ENCODE measurements around the gene PRRT4.
A peak's percentile ranks its signal among the peaks of the same experiment; 100 is the strongest.

Gene PRRT4

DNA sequence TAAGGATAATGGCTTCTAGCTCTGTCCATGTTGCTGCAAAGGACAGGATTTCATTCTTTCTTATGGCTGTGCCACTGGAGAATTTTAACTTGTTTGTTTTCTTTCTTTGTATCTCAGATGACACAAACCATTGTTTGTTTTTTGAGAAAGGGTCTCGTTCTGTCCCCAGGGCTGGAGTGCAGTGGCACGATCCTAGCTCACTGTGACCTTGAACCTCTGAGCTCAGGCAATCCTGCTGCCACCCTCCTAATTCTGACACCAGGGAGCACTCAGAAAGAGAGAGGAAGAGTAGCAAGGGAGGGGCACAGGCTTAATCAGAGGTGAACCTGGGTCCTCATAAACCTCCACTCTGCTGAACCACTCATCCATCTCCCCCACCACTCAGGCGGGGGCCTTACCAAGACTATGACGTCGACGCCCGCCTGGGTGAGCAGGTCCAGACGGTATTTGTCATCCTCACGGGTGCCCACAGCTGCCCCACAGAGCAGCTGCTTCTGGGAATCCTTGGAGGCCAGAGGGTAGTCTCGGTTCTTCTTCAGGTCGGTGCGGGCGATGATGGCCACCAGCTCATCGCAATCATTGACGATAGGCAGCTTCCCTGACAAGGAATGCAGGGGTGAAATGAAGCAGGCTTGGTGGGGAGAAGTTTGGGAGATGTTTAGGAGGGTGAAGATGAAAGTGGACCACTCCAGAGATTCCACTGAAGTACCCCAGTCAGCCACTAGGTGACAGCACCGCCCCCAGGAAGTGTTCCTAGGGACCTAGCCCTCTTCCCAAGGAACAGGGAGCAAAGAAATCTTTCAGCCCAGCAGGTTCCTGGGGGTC lies 36.7 kb upstream of the PRRT4 start:
- Mint-ChIP-seq H3K36me3 (ENCODE audit: low read depth) (peaks cover 16% of the 10 kb centered on the region), H3K27me3 (ENCODE audit: low read depth) (no peaks in the 10 kb centered on the region), H3K4me3 (no peak overlapping the region), H3K27ac (no peak overlapping the region), H3K4me1 (peaks cover 7% of the 10 kb centered on the region), H3K9me3 (no peaks in the 10 kb centered on the region)
- TF ChIP-seq, protein P1, sequence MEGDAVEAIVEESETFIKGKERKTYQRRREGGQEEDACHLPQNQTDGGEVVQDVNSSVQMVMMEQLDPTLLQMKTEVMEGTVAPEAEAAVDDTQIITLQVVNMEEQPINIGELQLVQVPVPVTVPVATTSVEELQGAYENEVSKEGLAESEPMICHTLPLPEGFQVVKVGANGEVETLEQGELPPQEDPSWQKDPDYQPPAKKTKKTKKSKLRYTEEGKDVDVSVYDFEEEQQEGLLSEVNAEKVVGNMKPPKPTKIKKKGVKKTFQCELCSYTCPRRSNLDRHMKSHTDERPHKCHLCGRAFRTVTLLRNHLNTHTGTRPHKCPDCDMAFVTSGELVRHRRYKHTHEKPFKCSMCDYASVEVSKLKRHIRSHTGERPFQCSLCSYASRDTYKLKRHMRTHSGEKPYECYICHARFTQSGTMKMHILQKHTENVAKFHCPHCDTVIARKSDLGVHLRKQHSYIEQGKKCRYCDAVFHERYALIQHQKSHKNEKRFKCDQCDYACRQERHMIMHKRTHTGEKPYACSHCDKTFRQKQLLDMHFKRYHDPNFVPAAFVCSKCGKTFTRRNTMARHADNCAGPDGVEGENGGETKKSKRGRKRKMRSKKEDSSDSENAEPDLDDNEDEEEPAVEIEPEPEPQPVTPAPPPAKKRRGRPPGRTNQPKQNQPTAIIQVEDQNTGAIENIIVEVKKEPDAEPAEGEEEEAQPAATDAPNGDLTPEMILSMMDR (IDR thresholded peaks at IDR 0.05; ENCODE audit: unreplicated experiment in 3 of 3): peak; percentile 83 to 93 (median 89)

DNA sequence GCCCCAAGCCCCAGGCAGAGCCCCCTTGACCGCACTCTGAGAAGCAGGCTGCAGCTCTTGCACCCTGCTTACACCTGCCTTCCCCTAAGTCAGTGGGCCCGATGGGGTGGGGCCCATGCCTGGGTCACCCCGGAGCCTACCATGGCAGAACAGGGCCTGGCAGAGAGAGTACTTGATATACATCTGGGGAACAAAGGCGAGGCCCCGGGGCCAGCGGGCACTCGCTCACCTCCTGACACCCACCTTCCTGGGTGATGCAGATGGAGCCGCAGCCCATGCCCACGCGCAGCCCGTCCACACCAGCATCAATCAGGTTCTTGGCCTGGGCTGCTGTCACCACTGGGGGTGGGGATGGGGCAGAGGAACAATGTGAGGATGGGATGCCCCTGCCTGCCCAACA lies 34.9 kb upstream of the PRRT4 start:
- Mint-ChIP-seq H3K27me3 (ENCODE audit: low read depth) (no peaks in the 10 kb centered on the region), H3K9me3 (no peaks in the 10 kb centered on the region)
- TF ChIP-seq, protein P1 (IDR thresholded peaks at IDR 0.05; ENCODE audit: unreplicated experiment in 3 of 3): no peak

DNA sequence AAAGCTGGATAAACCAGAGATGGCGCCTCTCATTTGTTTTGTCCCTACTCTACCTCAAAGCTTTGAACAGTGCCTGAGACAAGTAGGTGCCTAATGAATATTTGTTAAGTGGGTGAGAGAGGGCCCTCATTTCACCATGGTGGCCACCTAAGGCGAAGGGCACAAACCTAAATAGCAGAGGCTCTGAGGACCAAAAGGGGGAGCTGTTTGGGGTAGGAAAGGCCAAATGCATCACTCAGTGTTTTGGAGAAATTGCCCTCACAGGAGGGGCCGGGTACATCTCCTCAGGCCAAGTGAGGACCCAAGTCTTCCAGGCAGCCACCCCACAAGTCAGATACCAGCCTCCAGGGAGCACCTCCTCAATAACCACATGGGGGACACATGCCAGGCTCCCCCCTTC lies 34.3 kb upstream of the PRRT4 start:
- TF ChIP-seq, protein P1 (IDR thresholded peaks at IDR 0.05; ENCODE audit: unreplicated experiment in 3 of 3): no peak
- H3K4me3 Mint-ChIP-seq: no peak overlapping the region
- H3K9me3 Mint-ChIP-seq: no peaks in the 10 kb centered on the region
- H3K27me3 Mint-ChIP-seq (ENCODE audit: low read depth): no peaks in the 10 kb centered on the region
- H3K27ac Mint-ChIP-seq: no peak overlapping the region
- peaks cover 9% of the 10 kb centered on the region for H3K36me3 Mint-ChIP-seq (ENCODE audit: low read depth)
- H3K4me1 Mint-ChIP-seq: no peaks in the 10 kb centered on the region

More for the DNA sequence above, 34.9 kb upstream of the PRRT4 start:
- Mint-ChIP-seq H3K27ac (no peak overlapping the region), H3K36me3 (ENCODE audit: low read depth) (peaks cover 13% of the 10 kb centered on the region), H3K4me1 (no peaks in the 10 kb centered on the region), H3K4me3 (no peak overlapping the region)

DNA sequence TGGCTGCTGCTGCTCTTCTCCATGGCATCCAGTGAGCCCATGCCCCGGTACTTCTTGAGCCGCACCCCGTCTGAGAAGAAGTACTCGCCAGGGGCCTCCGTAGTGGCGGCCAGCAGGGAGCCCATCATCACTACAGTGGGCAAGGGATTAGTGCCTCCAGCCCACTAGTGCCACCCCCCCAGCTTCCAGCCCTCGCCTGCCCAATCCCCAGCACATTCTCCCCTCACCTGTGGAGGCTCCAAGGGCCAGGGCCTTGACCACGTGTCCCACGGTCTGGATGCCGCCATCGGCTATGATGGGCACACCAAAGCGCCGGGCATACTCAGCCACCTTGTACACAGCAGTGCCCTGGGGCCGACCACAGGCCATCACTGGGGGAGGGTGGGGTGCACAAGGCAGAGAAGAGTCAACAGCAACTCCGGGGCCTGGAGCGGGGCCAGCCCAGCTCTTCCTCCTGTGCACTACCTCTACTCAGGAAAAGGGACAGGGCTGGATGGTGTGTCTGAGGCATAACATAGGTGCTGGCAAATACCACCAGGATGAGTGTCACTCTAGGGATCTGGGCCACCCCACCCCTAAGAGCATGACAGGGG lies 33.5 kb upstream of the PRRT4 start:
- Mint-ChIP-seq H3K36me3 (ENCODE audit: low read depth) (peaks cover 9% of the 10 kb centered on the region), H3K9me3 (no peaks in the 10 kb centered on the region), H3K4me1 (no peaks in the 10 kb centered on the region), H3K27me3 (ENCODE audit: low read depth) (no peaks in the 10 kb centered on the region), H3K4me3 (no peak overlapping the region), H3K27ac (no peak overlapping the region)
- TF ChIP-seq, protein P1 (IDR thresholded peaks at IDR 0.05; ENCODE audit: unreplicated experiment in 3 of 3): no peak

DNA sequence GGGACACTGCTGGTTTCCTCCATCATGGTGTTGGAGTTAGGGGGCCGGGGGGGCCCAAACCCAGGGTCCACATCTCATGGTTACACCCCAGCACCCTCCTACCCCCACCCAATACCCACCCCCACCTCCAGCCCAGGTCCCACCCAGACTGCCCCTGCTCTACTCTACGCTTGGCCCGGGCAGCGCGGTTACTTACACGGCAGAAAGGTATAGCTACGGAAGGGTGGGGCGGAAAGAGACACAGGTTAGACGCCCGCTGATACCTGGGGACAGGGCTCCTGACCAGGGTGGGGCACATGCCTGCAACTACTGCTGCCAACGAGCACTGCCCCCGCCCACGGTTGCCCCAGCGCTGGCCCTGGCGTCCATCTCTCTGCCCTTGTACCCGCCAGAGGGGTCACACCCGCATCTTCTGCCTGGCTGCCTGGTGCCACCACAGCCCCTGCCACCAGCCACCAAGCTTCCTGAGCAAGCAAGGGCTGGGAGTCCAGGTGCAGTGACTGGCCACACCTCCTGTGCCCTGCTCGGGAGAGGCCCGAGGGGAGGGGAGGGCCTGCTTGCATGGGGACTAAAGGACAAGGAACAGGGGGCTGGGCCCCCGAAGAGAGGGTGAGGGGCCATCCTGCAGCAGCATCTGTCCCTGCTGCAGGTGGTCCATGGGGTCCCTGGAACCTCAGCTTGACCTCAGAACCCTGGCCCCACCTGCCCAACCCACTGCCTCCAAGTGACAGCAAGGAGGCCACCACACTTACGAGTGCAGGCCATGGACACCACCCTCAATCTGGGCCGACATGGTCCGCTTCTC lies 32.2 kb upstream of the PRRT4 start:
- Mint-ChIP-seq H3K4me3 (no peak overlapping the region), H3K27ac (no peak overlapping the region), H3K36me3 (ENCODE audit: low read depth) (peaks cover 9% of the 10 kb centered on the region), H3K4me1 (no peaks in the 10 kb centered on the region), H3K27me3 (ENCODE audit: low read depth) (peaks cover 3% of the 10 kb centered on the region), H3K9me3 (no peaks in the 10 kb centered on the region)
- TF ChIP-seq, protein P1 (IDR thresholded peaks at IDR 0.05; ENCODE audit: unreplicated experiment in 3 of 3): no peak
